ENCODE data around the gene P2RX5.

P2RX5 gene

GRCh38 chr17:3656353-3656752, 39.6 kb downstream of the P2RX5 start:
- DNase-seq: no peak

GRCh38 chr17:3655766-3656165, 40.2 kb downstream of the P2RX5 start:
- DNase-seq: no peak

- DNase-seq: no peak
These were observed 48.0 kb downstream of the P2RX5 start for GRCh38 chr17:3647769-3648555.

- DNase-seq: no peak
These were observed 48.7 kb downstream of the P2RX5 start for GRCh38 chr17:3647251-3647650.

GRCh38 chr17:3645310-3645709, 50.6 kb downstream of the P2RX5 start:
- DNase-seq: no peak

- no peak for DNase-seq
These were observed 52.0 kb downstream of the P2RX5 start for GRCh38 chr17:3643889-3644349.

GRCh38 chr17:3641717-3642486, 54.1 kb downstream of the P2RX5 start:
- DNase-seq: no peak

GRCh38 chr17:3641014-3641413, 54.9 kb downstream of the P2RX5 start:
- DNase-seq: no peak

- no peak for DNase-seq
These were observed 55.9 kb downstream of the P2RX5 start for GRCh38 chr17:3639981-3640596.

GRCh38 chr17:3636908-3637373, 59.0 kb downstream of the P2RX5 start:
- DNase-seq: no peak

GRCh38 chr17:3636154-3636907, 59.6 kb downstream of the P2RX5 start, which contains the start of the genes CTNS and SHPK:
Gene CTNS, plus strand, starts transcription at chr17:3636760. Its CDS starts 3,447 bp downstream, at chr17:3640207.
Gene SHPK, minus strand, starts transcription at chr17:3636250. Its CDS starts 31 bp downstream, at chr17:3636219.
- DNase-seq: peak; percentile 92

- no peak for DNase-seq
These were observed 60.3 kb downstream of the P2RX5 start for GRCh38 chr17:3635474-3636153.

GRCh38 chr17:3632287-3632686, 63.7 kb downstream of the P2RX5 start:
- no peak for DNase-seq

- DNase-seq: no peak
These were observed 65.2 kb downstream of the P2RX5 start for GRCh38 chr17:3630781-3631180.

- DNase-seq: no peak
These were observed 68.2 kb downstream of the P2RX5 start for GRCh38 chr17:3627769-3628167.

GRCh38 chr17:3626831-3627768, 68.9 kb downstream of the P2RX5 start:
- DNase-seq: no peak

Measured in T-helper 9 cell (primary cell).